ENCODE measurements around the gene TENM3.

The TENM3 gene

GRCh38 chr4:182754895-182755294 is 511.7 kb downstream of the TENM3 start:
- DNase-seq: no peak

DNA sequence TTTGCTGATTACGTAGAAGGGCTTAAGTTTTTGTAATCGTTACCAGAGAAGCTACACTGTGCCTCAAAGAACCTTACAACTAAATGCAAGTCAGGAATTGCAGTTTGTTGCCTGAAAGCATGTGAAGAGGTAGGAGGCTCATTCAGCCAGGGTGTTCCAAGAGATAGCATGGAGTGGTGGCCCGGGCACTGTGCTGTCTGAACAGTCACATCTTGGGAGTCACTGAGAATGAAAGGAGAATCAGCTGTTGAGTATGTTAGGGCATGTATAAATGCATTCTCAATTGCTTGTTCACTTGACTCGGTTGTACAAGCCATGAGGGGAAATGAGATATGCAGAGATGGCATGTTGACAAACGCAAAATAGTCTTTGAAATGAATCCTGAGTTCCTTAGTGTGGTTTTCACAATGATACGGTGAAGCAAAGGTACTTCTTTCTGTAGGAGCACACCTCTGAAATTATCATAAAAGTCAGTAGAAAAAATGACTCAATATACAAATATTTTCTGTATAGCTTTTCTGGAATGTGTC is 513.0 kb downstream of the TENM3 start:
- DNase-seq: no peak

DNA sequence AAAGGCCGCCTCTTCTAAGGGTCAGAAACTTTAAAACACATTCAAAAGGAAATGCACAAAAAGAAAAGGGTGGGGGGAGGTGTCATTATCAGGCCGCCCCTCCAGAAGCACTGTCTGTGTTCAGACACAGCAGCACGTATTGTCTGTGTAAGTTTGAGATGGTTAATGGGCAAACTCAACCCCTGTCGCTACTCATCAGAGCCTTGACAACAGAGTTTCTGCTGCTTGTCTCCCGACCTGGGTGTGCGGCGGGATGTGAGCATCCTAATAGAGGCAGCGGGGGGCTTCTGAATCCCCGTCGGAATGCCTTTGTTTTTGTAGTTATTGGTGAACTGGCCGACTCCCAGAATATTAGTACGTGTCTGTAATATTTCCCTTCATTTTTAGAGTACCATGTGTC is 515.1 kb downstream of the TENM3 start:
- no peak for DNase-seq

DNA sequence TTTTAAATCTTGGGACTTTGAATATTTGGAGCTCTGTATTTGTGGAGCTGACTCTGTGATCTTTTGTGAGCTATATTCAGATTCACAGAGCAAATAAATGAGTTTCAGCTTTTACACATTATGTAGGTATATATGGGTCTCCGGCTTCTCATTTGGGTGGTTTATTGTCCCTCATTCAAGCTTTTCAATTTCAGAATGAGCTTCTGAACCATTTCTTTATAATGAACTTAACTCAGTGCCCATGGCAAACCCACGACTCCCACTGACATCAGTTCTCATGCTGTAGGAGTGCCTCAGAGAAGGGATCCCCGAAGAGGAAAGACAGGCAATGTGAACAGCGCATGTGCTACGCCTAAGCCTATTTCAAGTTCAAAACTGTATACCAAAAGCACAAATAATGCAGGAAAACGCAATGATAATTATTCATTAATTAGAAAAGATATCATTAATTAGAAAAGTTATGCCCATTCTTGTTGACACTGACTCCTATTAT is 517.4 kb downstream of the TENM3 start:
- DNase-seq: no peak

DNA sequence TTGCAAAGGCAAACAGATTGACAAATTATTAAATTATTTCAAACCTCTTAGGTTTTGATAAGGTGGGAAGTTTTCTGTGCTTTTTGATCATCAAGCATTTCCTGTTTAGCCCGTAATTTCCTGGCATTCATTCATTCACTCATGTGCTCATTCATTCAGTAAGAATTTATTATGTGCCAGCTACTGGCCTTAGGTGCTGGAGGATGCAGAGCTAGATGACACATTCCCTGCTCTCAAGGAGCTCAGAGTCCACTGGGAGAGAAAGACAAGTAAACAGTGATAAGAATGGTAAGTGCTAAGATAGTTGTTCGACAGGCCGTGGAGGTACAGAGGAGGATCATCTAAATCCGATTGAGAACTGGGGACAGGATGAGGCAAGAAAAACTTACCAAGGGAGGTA is 520.9 kb downstream of the TENM3 start:
- no peak for DNase-seq

DNA sequence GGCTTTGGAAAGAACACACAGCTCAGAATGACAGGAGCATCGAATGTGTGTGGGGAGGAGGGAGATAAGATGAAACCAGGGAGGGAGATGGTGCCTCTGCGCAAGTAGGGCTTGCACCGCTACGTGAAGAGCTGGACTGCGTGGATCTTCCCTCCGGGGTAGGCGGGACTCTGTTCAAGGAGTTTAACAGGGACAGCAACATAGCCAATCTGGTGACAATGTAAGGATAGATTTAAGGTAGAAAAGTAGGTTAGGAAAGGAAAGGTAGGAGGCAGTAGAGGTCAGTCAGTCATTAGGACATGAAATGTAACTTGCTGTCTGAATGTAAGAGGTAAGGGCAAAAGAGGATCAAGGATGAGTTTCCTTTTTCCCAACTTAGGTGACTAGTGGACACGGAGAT is 521.4 kb downstream of the TENM3 start:
- no peak for DNase-seq

DNA sequence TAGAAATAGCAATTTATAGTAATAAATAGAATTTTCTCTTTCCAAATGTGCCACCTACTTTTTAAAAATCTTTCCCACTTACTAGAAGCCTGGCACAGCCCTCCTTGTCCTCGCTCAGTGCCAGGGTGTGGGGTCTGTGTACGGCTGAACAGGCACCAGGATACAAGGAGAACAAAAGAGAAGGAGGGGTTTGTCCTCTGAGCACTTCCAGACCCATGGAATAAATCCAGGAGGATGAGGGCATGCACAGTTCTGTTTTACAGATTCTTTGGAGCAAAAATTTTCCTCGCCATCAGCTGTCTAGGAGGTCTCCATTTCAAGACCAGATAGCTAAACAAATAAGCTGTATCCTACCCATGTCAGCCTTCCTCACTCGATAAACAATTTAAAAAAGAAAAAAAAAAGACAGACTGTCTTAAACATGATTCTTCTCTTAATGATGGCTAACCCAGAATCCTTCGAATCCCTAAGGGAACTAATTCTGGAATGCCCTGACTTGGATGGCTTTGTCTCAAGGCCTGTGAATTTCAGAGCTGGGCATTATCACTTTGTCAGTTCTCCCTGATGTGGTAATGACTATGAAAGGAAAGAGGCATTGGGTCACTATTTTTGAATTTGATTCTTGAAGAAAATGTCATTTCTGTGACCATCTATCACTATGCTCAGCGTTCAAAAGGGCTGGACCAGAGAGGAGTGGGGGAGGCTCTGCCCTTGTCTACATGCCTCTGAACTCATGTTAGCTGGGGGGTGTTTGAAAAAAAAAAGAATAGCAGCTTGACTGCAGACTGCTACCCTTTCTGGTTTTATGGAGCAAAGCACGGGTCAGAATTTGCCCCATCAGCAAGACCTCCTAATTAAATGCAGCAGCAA is 523.0 kb downstream of the TENM3 start:
- DNase-seq: no peak

GRCh38 chr4:182766857-182767250 is 523.7 kb downstream of the TENM3 start:
- DNase-seq: no peak

DNA sequence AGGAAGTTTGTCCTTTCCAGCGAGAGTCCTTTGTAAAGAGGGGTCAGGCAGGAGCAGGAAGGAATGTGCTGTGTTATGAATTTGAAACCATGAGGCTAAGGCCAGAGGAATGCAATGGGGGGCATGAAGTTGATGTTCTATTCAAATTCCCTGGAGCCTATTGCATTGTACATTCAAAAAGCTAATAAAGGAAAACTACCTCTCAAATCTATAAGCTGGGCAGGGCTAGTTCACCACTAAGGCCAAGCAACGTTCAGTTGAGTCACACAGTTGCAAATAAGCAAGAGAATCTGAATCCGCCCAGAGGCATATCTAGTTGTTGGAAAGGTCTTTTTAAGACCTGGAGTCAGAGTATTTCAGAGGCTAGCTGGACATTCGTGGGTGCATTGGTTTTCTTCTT is 525.6 kb downstream of the TENM3 start:
- no peak for DNase-seq

GRCh38 chr4:182770259-182770995 is 527.2 kb downstream of the TENM3 start:
- no peak for DNase-seq

DNA sequence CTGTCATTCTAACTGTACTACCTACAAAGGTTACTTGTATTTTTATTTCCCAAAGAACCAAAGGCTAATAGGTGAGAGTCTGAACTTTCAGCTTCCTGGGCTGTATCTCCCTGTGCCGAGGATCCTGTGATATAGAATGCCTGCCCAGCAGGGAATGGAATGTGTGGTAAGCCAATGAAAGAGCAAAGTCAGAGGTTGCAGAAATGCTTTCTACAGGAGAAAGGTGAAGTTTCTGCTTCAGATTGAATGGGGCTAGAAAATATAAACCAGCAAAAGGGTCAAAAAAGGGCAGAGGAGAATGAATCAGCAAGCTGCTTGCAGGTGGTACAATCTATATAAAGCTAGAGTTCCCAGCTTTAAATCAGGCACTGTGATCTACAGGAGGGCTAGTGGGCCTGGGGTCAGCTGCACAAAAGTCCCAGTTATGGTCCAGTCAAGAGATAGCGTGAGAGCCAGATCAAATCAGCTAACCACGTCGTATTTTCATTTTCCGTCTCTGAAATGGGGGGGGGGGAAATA is 527.9 kb downstream of the TENM3 start:
- no peak for DNase-seq

DNA sequence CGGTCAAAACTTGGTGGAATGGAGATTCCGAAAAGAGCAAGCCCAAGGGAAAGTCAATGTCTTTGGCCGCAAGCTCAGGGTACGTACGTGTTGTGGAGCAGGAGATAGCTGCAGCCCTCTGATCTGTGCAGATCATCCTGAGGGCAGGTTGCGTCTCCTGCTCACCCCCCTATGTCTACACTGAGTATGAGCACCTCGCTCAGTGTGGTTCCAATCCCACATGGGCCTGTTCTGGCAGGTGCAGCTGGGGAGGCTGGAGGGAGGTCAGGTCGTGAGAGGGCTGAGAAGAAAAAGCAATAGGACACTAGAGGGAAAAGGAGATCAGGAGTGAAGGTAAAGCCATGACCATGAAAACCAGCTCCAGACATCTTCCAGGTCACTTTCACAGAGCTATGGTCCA is 531.9 kb downstream of the TENM3 start:
- DNase-seq: no peak

DNA sequence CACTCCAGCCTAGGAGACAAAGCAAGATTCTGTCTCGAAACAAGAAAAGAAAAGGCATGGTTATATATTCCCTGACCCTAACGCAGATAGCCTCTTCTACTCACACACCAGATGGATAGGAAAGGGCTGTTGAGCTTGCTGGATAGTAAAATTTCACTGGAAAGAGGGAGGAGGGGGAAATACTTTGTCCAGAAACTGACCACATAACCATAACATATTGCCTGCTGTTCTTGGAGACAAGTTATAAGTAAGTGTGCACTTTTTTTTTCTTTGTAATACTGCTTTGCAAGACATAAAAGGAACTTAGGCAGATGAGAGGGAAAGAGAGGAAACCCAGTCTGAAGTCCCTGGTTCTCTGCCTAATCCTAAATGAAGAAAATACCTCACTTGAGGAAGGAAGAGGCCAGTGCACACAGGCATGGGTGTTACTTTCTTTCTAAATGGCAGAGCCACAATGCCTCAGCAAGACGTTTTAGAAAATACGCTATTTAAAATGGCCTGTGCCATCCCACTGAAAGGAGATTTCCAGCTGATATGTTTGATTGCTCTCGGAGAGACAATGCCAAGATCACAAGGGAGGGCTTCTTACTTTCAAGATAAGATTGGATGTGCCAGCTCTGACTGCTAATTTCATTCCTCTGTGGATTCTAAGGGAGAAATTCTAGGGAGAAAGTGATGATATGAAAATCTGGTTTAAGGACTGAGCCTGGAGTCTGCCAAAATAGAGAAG is 533.3 kb downstream of the TENM3 start:
- no peak for DNase-seq

- peak in 1 of 2 experiments; percentile 3 for DNase-seq
Measured at GRCh38 chr4:182778222-182778982, 535.2 kb downstream of the TENM3 start.

GRCh38 chr4:182786991-182787390 is 543.8 kb downstream of the TENM3 start:
- no peak for DNase-seq

- no peak for DNase-seq
Measured at GRCh38 chr4:182788201-182788600, 545.0 kb downstream of the TENM3 start.

GRCh38 chr4:182789529-182789928 is 546.3 kb downstream of the TENM3 start:
- no peak for DNase-seq

- no peak for DNase-seq
Measured at GRCh38 chr4:182795446-182796238, 552.4 kb downstream of the TENM3 start.

GRCh38 chr4:182799515-182800215 is 556.5 kb downstream of the TENM3 start:
- DNase-seq: no peak

- DNase-seq: no peak
Measured at GRCh38 chr4:182800216-182800515, 557.0 kb downstream of the TENM3 start.

GRCh38 chr4:182801636-182802035 is 558.4 kb downstream of the TENM3 start:
- DNase-seq: no peak
